Measurements from ENCODE around the gene IFIT5.

GRCh38 chr10:89374713-89375141, 39.6 kb upstream of the IFIT5 start:
- TF ChIP-seq CTCF (IDR thresholded peaks at IDR 0.05; ENCODE audit: low read length) (no peak), EZH2 (IDR thresholded peaks at IDR 0.05; ENCODE audit: borderline replicate concordance, low read length) (no peak)
